ENCODE measurements around the gene HSD17B11.

- TF ChIP-seq CTCF (IDR thresholded peaks at IDR 0.05) (no peak), EZH2 (IDR thresholded peaks at IDR 0.05) (no peak)
Observed at GRCh38 chr4:87388901-87389300, 2.1 kb downstream of the HSD17B11 start.
